OCI-LY3 (cell line): ENCODE measurements around the gene GTF3A.

Experiments
- H2AFZ ChIP-seq: fragments of 200-600, 300-600 bp; shearing (Covaris generic); 2 replicates; pipeline ENCODE4 v1.6.0; 2014; ENCODE audit warnings: antibody characterized with exemption, low read depth, low read length
- H3K27ac ChIP-seq: fragments of 200-600, 300-600 bp; sonication (generic); 2 replicates; pipeline ENCODE4 v1.5.1; 2014; ENCODE audit warnings: mild to moderate bottlenecking, low read length, moderate library complexity, mixed read lengths
- H3K27me3 ChIP-seq: fragments of 200-600, 300-600 bp; sonication (generic); 2 replicates; pipeline ENCODE4 v1.6.1; 2014; ENCODE audit warnings: low read depth, low read length, mixed read lengths
- H3K36me3 ChIP-seq: fragments of 200-600, 300-600 bp; sonication (generic); replicated peaks from 2 replicates; pipeline ENCODE3; 2014; ENCODE audit warnings: low read depth, low read length, mixed read lengths
- H3K4me1 ChIP-seq: fragments of 300-600, 200-600 bp; sonication (generic); 2 replicates; pipeline ENCODE4 v1.6.1; 2014; ENCODE audit warnings: low read length, mixed read lengths
- H3K4me2 ChIP-seq: fragments of 200-600, 300-600 bp; sonication (generic); 2 replicates; pipeline ENCODE4 v1.6.1; 2014; ENCODE audit warnings: low read length, mixed read lengths
- H3K4me3 ChIP-seq: fragments of 300-600, 200-600 bp; sonication (generic); 2 replicates; pipeline ENCODE4 v1.5.1; 2014; ENCODE audit warnings: antibody characterized with exemption, mild to moderate bottlenecking, low read length, moderate library complexity
- H3K79me2 ChIP-seq: fragments of 300-600, 200-600 bp; shearing (Covaris generic); 2 replicates; pipeline ENCODE4 v1.6.1; 2014; ENCODE audit warnings: mild to moderate bottlenecking, low read length, mixed read lengths
- H3K9ac ChIP-seq: fragments of 300-600, 200-600 bp; shearing (Covaris generic); 2 replicates; pipeline ENCODE4 v1.6.0; 2014; ENCODE audit warnings: mild to moderate bottlenecking, low read length, moderate library complexity
- H3K9me3 ChIP-seq: fragments of 200-600, 300-600 bp; shearing (Covaris generic); 2 replicates; pipeline ENCODE4 v1.6.1; 2014; ENCODE audit warnings: low read length, mixed read lengths; ENCODE audit not compliant: insufficient read depth
- H4K20me1 ChIP-seq: fragments of 200-600, 300-600 bp; sonication (generic); 2 replicates; pipeline ENCODE4 v1.6.1; 2016; ENCODE audit warnings: low read length, mixed read lengths; ENCODE audit not compliant: insufficient read depth
- CTCF ChIP-seq: fragments of 200-600, 300-600 bp; sonication (generic); IDR thresholded peaks from 2 replicates; pipeline ENCODE4 v1.5.1; 2014; ENCODE audit warnings: antibody characterized with exemption, low read length, low read depth
- EZH2phosphoT487 ChIP-seq: fragments of 200-600 bp; shearing (Covaris generic); IDR thresholded peaks from 2 replicates; pipeline ENCODE4 v1.6.1; 2018; ENCODE audit warnings: antibody characterized with exemption, mixed run types, low read depth

The GTF3A gene

GRCh38 chr13:27448308-27448707, 23.9 kb downstream of the GTF3A start:
- Histone ChIP-seq H2AFZ (no peak overlapping the region), H3K27ac (peak overlapping the region; percentile 92), H3K4me1 (peaks cover 49% of the 10 kb centered on the region), H3K36me3 (peaks cover 18% of the 10 kb centered on the region), H3K9ac (peak overlapping the region; percentile 95), H3K27me3 (no peaks in the 10 kb centered on the region), H3K4me2 (peak overlapping the region; percentile 95), H3K9me3 (no peaks in the 10 kb centered on the region), H4K20me1 (no peaks in the 10 kb centered on the region), H3K4me3 (peak overlapping the region; percentile 80), H3K79me2 (peaks cover 55% of the 10 kb centered on the region)
- TF ChIP-seq CTCF (no peak), EZH2phosphoT487 (no peak)

DNA sequence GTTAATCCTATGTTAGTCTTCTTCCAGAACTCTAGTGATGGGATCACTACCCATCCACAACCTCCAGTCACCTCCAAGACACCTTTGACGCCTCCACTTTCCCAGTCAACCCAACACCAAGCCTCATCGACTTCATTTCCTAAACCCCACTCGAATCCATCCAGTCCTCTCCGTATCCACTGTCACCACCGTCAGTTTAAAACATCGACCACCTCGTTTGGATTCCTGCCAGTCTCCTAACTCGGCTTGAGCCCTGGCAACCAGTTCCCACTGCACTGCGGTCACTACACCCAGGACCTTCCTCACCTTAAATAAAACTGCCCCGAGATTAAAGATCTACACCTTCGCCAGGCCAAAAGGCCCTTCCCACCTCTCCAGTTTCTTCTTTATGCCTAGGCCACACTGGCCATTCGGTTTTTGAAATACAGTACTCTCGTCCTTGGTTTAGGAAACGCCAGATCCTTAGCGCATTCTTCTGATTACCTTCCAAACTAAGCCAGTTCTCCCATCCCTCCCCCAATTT, 24.7 kb downstream of the GTF3A start:
- Histone ChIP-seq H3K9me3 (no peaks in the 10 kb centered on the region), H3K79me2 (peaks cover 54% of the 10 kb centered on the region), H3K9ac (peak overlapping the region; percentile 95), H3K4me2 (peak overlapping the region; percentile 95), H3K4me3 (peak overlapping the region; percentile 80), H2AFZ (no peak overlapping the region), H3K4me1 (peaks cover 55% of the 10 kb centered on the region), H3K27ac (peak overlapping the region; percentile 92), H4K20me1 (no peaks in the 10 kb centered on the region), H3K27me3 (no peaks in the 10 kb centered on the region), H3K36me3 (peaks cover 18% of the 10 kb centered on the region)
- TF ChIP-seq EZH2phosphoT487 = no peak
- TF ChIP-seq CTCF = no peak

GRCh38 chr13:27449936-27450828, 25.8 kb downstream of the GTF3A start, which contains the start of gene MTIF3:
Gene MTIF3 (minus strand): TSS chr13:27450564. CDS start chr13:27440448, 10,116 bp downstream.
- Histone ChIP-seq H3K27me3 (no peaks in the 10 kb centered on the region), H3K36me3 (peaks cover 12% of the 10 kb centered on the region), H3K4me3 (peak within 1 kb of the TSS; percentile 80), H2AFZ (peak within 1 kb of the TSS; percentile 25; the same call in 1 of the 2 replicates), H3K27ac (peak within 1 kb of the TSS; percentile 92), H3K9me3 (no peaks in the 10 kb centered on the region), H3K79me2 (peaks cover 47% of the 10 kb centered on the region), H4K20me1 (no peaks in the 10 kb centered on the region), H3K4me1 (peaks cover 64% of the 10 kb centered on the region), H3K9ac (peak within 1 kb of the TSS; percentile 95), H3K4me2 (peak within 1 kb of the TSS; percentile 95)
- TF ChIP-seq CTCF (no peak), EZH2phosphoT487 (no peak)

GRCh38 chr13:27450921-27451471, 26.6 kb downstream of the GTF3A start:
- Histone ChIP-seq H3K36me3 (peaks cover 7% of the 10 kb centered on the region), H3K4me3 (peak overlapping the region; percentile 80), H3K27ac (peak overlapping the region; percentile 92), H3K79me2 (peaks cover 38% of the 10 kb centered on the region), H3K4me1 (peaks cover 64% of the 10 kb centered on the region), H4K20me1 (no peaks in the 10 kb centered on the region), H2AFZ (no peak overlapping the region), H3K9me3 (no peaks in the 10 kb centered on the region), H3K27me3 (no peaks in the 10 kb centered on the region), H3K4me2 (peak overlapping the region; percentile 95), H3K9ac (peak overlapping the region; percentile 95)
- TF ChIP-seq EZH2phosphoT487 (no peak), CTCF (peak; percentile 17; the same call in 1 of the 2 replicates)
